WTC11 (cell line): Measurements from ENCODE around the gene S100A5.
A peak's percentile ranks its signal among the peaks of the same experiment; 100 is the strongest.

Source experiments
- CDX4 ChIP-seq: fragments of 250-450 bp; sonication (Bioruptor Pico); IDR thresholded peaks from 2 replicates; pipeline ENCODE4 v1.9.0; 2021; ENCODE audit warnings: moderate library complexity, mild to moderate bottlenecking, inconsistent platforms, borderline replicate concordance
- E2F5 ChIP-seq: sonication (generic); formaldehyde crosslinking; IDR thresholded peaks from 2 replicates; pipeline ENCODE4 v1.8.1; 2022; ENCODE audit warnings: mild to moderate bottlenecking, moderate library complexity, missing genetic modification reagents
- ELF4 ChIP-seq: sonication (generic); formaldehyde crosslinking; IDR thresholded peaks from 2 replicates; pipeline ENCODE4 v1.8.1; 2022; ENCODE audit warnings: low read depth, mild to moderate bottlenecking, moderate library complexity, missing genetic modification reagents
- MAX ChIP-seq: sonication (generic); formaldehyde crosslinking; IDR thresholded peaks from 2 replicates; pipeline ENCODE4 v1.8.0; 2022; ENCODE audit warnings: mild to moderate bottlenecking, missing genetic modification reagents
- MYBL2 ChIP-seq: sonication (generic); formaldehyde crosslinking; IDR thresholded peaks from 2 replicates; pipeline ENCODE4 v1.8.1; 2023; ENCODE audit warnings: mild to moderate bottlenecking, moderate library complexity, missing genetic modification reagents
- PRDM15 ChIP-seq: sonication (generic); formaldehyde crosslinking; IDR thresholded peaks from 2 replicates; pipeline ENCODE4 v1.8.0; 2022; ENCODE audit warnings: missing genetic modification reagents
- SP1 ChIP-seq: sonication (generic); formaldehyde crosslinking; conservative IDR thresholded peaks from 2 replicates; pipeline ENCODE4 v1.8.1; 2022; ENCODE audit warnings: missing genetic modification reagents
- TF ChIP-seq, protein P1 (sequence below): fragments of 200-600 bp; IDR thresholded peaks from 2 replicates; pipeline ENCODE4 v1.8.0; 2022; ENCODE audit warnings: antibody characterized with exemption
- TF ChIP-seq, protein P2 (sequence below): fragments of 250-450 bp; sonication (Bioruptor Pico); IDR thresholded peaks from 2 replicates; pipeline ENCODE4 v1.9.0; 2021; ENCODE audit warnings: mild to moderate bottlenecking
- TF ChIP-seq, protein P3 (sequence below): sonication (generic); formaldehyde crosslinking; IDR thresholded peaks from 2 replicates; pipeline ENCODE4 v1.8.0; 2022; ENCODE audit warnings: mild to moderate bottlenecking, missing genetic modification reagents
- TF ChIP-seq, protein P4 (sequence below): sonication (generic); formaldehyde crosslinking; IDR thresholded peaks from 2 replicates; pipeline ENCODE4 v1.8.1; 2022; ENCODE audit warnings: low read depth, missing genetic modification reagents, borderline replicate concordance

DNA sequence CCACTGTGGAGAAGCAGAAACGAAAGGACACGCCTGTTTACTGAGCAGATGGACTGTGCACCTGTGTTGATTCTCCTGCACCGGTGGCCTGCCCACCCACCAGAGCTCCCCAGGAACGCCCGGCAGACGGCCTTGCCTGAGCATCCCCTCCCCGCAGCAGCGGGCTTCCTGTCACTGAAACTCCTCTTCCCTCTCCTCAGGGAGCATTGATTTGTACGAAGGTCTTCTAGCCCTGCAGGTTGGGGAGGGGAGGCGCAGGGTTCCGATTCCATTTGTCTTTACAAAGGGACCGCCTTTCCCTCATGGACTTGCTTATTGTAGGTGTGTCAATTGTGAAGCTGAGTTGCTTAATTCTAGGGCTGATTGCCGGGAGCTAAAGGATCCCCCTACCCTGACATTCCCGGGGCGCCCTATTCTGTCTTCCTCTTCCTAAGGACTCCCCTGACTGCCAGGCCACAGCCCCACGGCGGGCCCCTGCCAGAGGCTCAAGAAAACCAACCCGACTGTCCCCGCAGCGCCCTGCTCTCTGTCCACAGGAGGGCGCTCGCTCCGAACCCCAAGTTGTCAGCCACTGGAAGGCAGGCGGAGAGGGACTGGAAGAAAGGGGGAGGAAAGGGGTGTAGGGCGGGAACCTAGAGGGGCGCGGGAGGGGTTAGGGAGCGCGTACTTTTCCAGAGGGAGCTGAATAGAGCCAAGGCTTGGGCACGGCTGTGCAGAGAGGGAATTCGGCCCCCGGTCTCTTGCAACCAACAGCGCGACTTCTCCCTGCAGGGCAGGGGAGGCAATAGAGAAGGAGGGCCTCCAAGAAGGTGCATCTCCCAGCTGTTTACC, 7.8 kb downstream of the S100A5 start:
- TF ChIP-seq MAX (peak; percentile 39), MYBL2 (CRISPR knock-in tag) (no peak), CDX4 (CRISPR knock-in tag) (no peak), E2F5 (CRISPR knock-in tag) (peak; percentile 70), PRDM15 (CRISPR knock-in tag) (no peak), ELF4 (CRISPR knock-in tag) (no peak), SP1 (peak; percentile 71)
- TF ChIP-seq, protein P1, sequence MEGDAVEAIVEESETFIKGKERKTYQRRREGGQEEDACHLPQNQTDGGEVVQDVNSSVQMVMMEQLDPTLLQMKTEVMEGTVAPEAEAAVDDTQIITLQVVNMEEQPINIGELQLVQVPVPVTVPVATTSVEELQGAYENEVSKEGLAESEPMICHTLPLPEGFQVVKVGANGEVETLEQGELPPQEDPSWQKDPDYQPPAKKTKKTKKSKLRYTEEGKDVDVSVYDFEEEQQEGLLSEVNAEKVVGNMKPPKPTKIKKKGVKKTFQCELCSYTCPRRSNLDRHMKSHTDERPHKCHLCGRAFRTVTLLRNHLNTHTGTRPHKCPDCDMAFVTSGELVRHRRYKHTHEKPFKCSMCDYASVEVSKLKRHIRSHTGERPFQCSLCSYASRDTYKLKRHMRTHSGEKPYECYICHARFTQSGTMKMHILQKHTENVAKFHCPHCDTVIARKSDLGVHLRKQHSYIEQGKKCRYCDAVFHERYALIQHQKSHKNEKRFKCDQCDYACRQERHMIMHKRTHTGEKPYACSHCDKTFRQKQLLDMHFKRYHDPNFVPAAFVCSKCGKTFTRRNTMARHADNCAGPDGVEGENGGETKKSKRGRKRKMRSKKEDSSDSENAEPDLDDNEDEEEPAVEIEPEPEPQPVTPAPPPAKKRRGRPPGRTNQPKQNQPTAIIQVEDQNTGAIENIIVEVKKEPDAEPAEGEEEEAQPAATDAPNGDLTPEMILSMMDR: peak; percentile 72
- TF ChIP-seq, protein P2, sequence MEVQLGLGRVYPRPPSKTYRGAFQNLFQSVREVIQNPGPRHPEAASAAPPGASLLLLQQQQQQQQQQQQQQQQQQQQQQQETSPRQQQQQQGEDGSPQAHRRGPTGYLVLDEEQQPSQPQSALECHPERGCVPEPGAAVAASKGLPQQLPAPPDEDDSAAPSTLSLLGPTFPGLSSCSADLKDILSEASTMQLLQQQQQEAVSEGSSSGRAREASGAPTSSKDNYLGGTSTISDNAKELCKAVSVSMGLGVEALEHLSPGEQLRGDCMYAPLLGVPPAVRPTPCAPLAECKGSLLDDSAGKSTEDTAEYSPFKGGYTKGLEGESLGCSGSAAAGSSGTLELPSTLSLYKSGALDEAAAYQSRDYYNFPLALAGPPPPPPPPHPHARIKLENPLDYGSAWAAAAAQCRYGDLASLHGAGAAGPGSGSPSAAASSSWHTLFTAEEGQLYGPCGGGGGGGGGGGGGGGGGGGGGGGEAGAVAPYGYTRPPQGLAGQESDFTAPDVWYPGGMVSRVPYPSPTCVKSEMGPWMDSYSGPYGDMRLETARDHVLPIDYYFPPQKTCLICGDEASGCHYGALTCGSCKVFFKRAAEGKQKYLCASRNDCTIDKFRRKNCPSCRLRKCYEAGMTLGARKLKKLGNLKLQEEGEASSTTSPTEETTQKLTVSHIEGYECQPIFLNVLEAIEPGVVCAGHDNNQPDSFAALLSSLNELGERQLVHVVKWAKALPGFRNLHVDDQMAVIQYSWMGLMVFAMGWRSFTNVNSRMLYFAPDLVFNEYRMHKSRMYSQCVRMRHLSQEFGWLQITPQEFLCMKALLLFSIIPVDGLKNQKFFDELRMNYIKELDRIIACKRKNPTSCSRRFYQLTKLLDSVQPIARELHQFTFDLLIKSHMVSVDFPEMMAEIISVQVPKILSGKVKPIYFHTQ (CRISPR knock-in tag): no peak
- TF ChIP-seq, protein P3, sequence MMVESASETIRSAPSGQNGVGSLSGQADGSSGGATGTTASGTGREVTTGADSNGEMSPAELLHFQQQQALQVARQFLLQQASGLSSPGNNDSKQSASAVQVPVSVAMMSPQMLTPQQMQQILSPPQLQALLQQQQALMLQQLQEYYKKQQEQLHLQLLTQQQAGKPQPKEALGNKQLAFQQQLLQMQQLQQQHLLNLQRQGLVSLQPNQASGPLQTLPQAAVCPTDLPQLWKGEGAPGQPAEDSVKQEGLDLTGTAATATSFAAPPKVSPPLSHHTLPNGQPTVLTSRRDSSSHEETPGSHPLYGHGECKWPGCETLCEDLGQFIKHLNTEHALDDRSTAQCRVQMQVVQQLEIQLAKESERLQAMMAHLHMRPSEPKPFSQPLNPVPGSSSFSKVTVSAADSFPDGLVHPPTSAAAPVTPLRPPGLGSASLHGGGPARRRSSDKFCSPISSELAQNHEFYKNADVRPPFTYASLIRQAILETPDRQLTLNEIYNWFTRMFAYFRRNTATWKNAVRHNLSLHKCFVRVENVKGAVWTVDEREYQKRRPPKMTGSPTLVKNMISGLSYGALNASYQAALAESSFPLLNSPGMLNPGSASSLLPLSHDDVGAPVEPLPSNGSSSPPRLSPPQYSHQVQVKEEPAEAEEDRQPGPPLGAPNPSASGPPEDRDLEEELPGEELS (CRISPR knock-in tag): no peak
- TF ChIP-seq, protein P4, sequence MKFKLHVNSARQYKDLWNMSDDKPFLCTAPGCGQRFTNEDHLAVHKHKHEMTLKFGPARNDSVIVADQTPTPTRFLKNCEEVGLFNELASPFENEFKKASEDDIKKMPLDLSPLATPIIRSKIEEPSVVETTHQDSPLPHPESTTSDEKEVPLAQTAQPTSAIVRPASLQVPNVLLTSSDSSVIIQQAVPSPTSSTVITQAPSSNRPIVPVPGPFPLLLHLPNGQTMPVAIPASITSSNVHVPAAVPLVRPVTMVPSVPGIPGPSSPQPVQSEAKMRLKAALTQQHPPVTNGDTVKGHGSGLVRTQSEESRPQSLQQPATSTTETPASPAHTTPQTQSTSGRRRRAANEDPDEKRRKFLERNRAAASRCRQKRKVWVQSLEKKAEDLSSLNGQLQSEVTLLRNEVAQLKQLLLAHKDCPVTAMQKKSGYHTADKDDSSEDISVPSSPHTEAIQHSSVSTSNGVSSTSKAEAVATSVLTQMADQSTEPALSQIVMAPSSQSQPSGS (CRISPR knock-in tag): no peak
